GM12801 (cell line): ENCODE data around the gene RDX.

Experiments used
- TF ChIP-seq, protein P1 (sequence below): IDR thresholded peaks from one replicate; pipeline ENCODE4 v1.5.1; 2011; ENCODE audit warnings: control low read depth; ENCODE audit not compliant: insufficient read length; ENCODE audit errors: extremely low read depth

The RDX gene

DNA sequence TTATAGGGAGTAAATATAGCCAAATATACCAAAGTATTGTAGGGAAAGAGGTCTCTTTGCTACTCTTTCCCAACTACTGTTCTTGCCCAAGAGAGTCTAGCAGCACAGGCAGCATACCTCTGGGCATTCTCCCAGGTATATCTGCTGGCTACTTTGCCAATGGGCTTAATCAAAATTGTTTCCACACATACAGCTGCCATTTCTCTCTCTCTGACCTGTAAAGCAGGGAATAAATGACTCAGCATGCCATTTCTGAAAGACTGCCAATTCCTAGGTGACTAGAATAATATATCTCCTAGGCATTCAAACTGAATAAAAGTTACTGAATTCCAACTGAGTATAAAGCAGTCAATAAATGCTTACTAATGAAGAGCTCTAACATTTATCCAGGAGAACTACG is 44.6 kb downstream of the RDX start:
- TF ChIP-seq, protein P1, sequence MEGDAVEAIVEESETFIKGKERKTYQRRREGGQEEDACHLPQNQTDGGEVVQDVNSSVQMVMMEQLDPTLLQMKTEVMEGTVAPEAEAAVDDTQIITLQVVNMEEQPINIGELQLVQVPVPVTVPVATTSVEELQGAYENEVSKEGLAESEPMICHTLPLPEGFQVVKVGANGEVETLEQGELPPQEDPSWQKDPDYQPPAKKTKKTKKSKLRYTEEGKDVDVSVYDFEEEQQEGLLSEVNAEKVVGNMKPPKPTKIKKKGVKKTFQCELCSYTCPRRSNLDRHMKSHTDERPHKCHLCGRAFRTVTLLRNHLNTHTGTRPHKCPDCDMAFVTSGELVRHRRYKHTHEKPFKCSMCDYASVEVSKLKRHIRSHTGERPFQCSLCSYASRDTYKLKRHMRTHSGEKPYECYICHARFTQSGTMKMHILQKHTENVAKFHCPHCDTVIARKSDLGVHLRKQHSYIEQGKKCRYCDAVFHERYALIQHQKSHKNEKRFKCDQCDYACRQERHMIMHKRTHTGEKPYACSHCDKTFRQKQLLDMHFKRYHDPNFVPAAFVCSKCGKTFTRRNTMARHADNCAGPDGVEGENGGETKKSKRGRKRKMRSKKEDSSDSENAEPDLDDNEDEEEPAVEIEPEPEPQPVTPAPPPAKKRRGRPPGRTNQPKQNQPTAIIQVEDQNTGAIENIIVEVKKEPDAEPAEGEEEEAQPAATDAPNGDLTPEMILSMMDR: no peak

GRCh38 chr11:110250168-110250567 is 46.2 kb downstream of the RDX start:
- TF ChIP-seq, protein P1: no peak

DNA sequence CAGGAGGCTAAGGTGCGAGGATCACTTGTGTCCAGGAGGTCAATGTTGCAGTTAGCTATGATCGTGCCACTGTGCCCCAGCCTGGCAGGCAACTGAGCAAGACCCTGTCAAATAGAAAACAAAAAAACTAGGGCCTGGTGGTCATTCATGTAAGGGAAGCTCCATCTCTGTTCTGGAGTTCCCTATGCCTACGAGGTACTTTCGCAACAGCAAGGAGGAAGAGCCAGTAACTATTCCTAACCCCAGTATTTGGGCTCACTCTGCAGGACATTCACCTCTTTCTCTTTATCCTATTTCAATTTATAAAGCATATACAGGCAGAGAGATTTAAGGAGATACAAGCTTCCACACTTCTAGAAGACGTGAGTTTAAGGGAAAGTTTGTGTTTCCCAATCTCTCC is 46.6 kb downstream of the RDX start:
- TF ChIP-seq, protein P1: no peak

DNA sequence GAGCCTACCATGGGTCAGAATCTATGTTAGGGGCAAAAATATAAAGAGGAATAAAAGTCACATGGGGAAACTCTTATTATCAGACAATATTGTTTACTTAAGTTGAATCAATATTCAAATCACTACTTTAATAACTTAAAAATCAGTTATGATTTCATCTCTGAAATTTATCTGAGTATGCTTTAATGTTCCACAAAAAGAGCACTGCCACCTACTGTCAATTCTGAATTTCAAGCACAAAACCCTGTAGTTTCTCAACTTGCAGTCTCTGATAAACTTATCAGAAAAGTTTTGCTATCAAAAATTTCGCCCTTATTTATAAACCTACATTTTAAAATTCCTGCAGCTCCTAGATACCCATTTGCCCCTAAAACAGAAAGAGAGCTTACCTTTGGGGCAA is 47.3 kb downstream of the RDX start:
- TF ChIP-seq, protein P1: no peak

GRCh38 chr11:110243791-110244190 is 52.6 kb downstream of the RDX start:
- TF ChIP-seq, protein P1: no peak

- TF ChIP-seq, protein P1: no peak
These were observed 53.7 kb downstream of the RDX start for GRCh38 chr11:110242746-110243145.

DNA sequence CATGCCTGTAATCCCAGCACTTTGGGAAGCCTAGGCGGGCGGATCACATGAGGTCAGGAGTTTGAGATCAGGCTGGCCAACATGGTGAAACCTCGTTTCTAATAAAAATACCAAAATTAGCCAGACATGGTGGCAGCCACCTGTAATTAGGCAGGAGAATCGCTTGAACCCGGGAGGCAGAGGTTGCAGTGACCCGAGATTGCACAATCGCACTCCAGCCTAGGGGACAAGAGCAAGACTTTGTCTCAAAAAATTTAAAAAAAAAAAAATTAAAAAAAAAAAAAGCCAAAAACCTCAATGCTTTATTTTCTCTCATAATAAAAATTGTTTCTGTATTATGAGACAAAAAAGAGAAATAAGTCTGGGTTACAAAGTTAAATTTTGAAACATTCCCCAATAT is 54.2 kb downstream of the RDX start:
- TF ChIP-seq, protein P1: no peak

- TF ChIP-seq, protein P1: no peak
These were observed 60.4 kb downstream of the RDX start for GRCh38 chr11:110235966-110236365.
